GM18502 (cell line): ENCODE measurements around the gene BLCAP.
"Not testable (repeated sequence)": the region's sequence is repeated elsewhere in the genome, so short reads cannot be mapped to it uniquely, and the experiment has no call there.

ENCODE experiments used
- ATAC-seq: cut with Tn5 transposase; IDR thresholded peaks from one replicate; pipeline ENCODE4 v1.9.1; 2021; ENCODE audit warnings: mild to moderate bottlenecking; ENCODE audit not compliant: unreplicated experiment, poor library complexity

BLCAP gene

DNA sequence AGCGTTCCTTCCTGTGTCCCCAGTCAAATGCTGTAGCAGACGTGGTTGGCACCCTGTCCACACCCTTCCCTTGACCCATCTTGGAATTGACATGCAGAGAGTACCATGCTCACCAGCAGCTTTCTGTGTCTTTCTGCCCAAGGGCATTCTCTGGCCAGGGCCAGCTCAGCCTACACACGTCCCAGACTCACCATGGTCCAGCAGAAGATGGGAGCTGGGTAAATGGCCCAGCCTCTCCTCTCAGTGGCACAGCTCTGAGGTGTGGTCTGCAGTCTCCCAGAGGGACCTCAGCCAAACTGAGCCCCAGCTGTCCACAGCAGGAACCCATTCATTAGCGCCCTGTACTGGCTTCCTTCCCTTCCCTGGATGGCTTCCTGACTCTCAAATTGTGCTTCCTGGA, 31.1 kb upstream of the BLCAP start:
- no peak for ATAC-seq

- ATAC-seq, result no peak
Measured at GRCh38 chr20:37558306-37558705, 30.6 kb upstream of the BLCAP start.

- no peak for ATAC-seq
Measured at GRCh38 chr20:37556538-37556937, 28.9 kb upstream of the BLCAP start.

DNA sequence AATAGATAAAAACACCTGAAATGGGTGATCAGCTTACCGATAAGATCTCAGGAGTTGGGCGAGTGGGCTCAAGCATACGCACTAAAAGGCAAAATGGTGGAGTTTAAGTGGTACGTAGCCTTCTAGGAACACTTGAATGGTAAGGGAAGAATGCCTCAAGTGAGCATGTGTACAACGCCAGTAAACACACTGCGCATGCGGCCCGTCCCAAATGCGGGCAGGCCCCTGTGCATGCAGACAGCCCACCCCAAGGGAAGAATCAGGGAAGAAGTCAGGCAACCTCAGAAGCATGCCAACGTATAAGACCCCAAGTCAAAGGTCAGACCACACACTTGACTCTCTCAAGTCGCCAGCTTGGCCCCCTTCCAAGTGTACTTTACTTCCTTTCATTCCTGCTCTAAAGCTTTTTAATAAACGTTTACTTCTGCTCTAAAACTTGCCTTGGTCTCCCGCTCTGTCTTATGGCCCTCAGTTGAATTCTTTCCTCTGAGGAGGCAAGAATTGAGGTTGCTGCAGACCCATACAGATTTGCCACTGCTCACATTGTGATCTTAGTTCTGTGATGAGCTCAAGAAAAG, 27.1 kb upstream of the BLCAP start:
- ATAC-seq, result not testable (repeated sequence)

DNA sequence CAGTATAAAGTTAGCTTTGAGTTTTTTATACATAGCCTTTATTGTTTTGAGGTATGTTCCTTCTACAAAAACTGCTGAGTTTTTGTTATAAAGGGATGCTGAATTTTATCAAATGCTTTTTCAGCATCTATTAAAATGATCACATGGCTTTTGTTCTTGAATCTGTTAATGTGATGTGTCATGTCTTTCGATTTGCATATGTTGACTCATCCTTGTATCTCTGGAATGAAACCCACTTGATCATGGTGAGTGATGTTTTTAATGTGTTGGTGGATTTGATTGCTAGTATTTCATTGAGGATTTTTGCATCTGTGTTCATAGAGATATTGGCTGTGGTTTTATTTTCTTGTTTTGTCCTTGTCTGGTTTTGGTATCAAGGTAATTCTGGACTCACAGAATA, 24.7 kb upstream of the BLCAP start:
- no peak for ATAC-seq

DNA sequence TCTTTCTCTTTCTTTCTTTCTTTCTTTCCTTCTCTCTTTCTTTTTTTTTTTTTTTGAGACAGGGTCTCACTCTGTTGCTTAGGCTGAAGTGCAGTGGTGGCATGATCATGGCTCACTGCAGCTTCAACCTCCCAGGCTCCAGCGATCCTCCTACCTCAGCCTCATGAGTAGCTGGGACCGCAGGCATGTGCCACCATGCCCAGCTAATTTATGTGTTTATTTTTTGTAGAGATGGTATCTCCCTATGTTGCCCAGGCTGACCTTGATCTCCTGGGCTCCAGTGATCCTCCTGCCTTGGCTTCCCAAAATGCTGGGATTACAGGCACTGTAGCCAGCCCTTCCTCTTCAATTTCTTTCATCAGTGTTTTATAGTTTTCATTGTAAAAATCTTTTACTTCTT, 24.0 kb upstream of the BLCAP start:
- ATAC-seq, result not testable (repeated sequence)

GRCh38 chr20:37550101-37550920, 22.6 kb upstream of the BLCAP start:
- ATAC-seq, result not testable (repeated sequence)

DNA sequence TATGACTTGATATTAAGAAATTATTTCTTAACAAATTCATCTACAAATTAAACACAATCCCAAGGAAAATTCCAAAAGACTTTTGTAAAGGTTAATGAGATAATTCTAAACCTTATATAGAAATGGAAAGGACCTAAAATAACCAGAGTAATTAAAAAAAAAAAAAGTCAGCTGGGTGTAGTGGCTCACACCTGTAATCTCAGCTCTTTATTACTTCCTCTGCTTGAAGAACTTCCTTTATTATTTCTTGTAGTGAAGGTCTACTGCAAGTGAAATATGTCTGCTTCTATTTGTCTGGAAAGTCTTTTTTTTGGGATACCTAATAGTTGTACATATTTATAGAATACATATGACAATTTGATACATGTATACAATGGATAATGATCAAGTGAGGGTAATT, 20.2 kb upstream of the BLCAP start:
- no peak for ATAC-seq

GRCh38 chr20:37545516-37545915, 17.8 kb upstream of the BLCAP start:
- ATAC-seq, result no peak

DNA sequence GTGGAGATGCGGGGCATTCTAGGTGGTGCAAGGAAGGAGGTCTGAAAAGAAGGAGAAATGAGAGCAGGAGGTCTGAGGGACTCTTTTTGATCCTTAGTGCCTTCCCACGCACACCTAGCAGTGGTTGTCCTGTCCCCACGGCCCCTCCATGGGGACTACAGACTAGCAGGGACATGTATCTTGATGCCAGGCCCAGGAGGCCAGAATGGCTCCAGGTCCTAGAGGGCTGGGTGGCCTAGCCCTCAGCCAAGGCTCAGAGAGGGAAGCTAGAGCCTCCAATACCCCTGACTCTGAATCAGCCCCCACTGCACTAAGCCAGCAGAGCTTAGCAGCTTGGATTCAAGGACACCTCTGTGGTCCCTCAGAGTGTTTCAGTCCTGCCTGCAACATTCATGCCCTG, 16.7 kb upstream of the BLCAP start:
- no peak for ATAC-seq

DNA sequence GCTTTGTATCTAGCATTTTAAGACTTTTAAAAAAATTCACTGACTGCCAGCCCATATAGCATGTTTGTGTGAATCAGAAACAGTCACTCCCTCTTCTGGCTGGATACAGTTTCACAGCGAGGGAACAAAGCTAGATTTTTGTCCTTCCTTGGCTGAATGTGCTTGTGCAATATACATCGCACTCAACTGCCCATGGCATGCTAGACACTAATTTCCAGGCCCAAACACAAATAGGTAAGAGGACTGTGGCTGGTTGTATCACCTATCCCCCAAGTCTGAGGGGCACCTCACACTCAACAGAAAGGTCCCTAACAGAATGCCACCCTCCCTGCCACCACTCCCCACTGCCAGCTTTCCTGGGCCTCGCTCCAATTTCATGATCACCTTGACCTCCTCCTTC, 16.2 kb upstream of the BLCAP start:
- no peak for ATAC-seq

GRCh38 chr20:37542281-37542680, 14.6 kb upstream of the BLCAP start:
- ATAC-seq, result no peak

- no peak for ATAC-seq
Measured at GRCh38 chr20:37541326-37541725, 13.7 kb upstream of the BLCAP start.

DNA sequence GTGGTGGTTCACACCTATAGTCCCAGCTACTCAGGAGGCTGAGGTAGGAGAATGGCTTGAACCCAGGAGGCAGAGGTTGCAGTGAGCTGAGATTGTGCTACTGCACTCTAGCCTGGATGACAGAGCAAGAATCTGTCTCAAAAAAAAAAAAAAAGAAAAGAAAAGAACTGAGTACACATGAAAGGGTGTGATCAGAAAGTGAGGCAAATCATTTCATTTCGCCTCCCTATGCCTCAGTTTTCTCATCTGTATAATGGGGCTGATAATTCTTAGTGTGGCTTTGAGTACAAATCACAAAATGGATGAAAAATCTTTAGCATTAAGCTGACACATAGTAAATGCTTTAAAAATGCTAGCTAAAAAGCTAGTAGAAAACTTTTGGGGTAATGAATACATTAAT, 13.2 kb upstream of the BLCAP start:
- ATAC-seq, result not testable (repeated sequence)

DNA sequence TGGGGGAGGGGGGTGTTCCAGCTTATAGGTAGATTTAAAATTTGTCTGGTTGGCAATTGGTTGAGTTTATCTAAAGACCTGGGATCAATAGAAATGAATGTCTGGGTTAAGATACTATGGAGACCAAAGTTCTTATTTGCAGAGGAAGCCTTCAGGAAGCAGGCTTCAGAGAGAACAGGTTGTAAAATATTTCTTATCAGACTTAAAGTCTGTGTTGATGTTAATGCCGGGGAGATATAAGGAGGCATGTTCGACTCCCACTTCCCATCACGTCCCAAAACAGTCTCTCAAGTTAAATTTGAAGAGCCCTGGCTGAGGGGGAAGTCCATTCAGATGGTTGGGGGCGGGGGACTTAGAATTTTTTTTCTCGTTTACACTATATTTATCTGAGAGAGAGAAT, 12.3 kb upstream of the BLCAP start:
- no peak for ATAC-seq

- no peak for ATAC-seq
Measured at GRCh38 chr20:37539424-37539823, 11.7 kb upstream of the BLCAP start.

- ATAC-seq, result no peak
Measured at GRCh38 chr20:37538003-37538402, 10.3 kb upstream of the BLCAP start.

DNA sequence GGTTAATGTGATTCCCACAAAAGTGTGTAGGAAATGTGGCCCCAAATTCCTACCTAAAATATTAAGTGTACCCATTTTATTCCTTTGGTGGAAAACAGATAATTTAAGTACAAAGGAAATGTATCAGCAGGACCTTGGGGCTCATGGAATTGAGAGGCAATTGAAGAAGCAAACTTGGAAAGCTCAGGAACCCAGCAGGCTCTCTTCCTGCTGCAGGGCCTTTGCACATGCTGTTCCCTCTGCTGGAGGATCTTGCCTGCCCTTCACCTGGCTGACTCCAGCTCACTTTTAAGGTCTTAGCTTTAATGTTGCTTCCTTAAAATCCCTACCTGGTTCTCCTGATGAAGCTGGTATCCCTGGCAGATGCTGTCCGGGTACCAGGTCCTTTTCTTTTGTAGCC, 9.8 kb upstream of the BLCAP start:
- ATAC-seq, result no peak

GRCh38 chr20:37535443-37536132, 7.9 kb upstream of the BLCAP start:
- no peak for ATAC-seq

DNA sequence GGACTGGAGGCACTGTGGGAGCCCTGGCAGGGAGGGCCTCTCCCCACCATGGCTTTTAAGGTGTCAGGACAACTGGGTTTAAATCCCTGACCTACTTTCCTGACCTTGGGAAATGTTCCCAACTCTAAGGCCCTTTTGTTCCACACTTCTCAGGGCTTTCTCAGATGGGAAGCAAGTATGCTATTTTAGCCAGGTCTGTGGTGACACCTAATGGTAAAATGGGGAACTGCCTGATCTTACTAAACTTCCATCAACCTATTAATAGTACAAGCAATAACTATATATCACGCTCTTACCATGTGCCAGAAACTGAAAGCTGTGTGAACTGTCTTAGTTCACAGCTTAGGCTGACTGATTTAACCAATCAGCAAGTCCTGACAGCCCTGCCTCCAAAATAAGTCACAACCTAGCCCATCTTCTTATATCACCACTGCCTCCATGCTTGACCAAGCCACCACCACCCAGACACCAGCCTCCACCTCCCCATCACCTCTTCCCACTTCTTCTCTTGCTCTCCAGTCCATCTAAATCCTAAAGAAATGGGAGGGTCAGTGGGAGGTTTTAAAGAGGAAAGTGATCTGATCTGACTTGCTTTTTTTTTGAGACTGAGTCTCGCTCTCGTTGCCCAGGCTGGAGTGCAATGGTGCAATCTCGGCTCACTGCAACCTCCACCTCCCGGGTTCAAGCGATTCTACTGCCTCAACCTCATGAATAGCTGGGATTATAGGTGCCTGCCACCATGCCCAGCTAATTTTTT, 6.9 kb upstream of the BLCAP start:
- ATAC-seq, result peak; percentile 82
